Left ventricle myocardium inferior (tissue), 1 donor: Measurements from ENCODE around the gene MAP4K3. TPM values are rescaled to one million over a fixed set of nuclear protein-coding genes. Genes with fewer than 3 reads are reported as not detected.
A peak's percentile ranks its signal among the peaks of the same experiment; 100 is the strongest.

Experiments
- DNase-seq: peaks from one replicate; pipeline ENCODE4 v3.0.0-alpha.2; 2020
- H3K27ac ChIP-seq: fragments of 200-600 bp; replicated peaks from 2 replicates; pipeline ENCODE4 v1.8.0; 2021
- H3K27me3 ChIP-seq: fragments of 200-600 bp; 2 replicates; pipeline ENCODE4 v1.8.0; 2021; ENCODE audit warnings: low read depth
- H3K36me3 ChIP-seq: fragments of 200-600 bp; 2 replicates; pipeline ENCODE4 v1.8.0; 2021
- H3K4me1 ChIP-seq: fragments of 200-600 bp; 2 replicates; pipeline ENCODE4 v1.8.0; 2021
- H3K4me3 ChIP-seq: fragments of 200-600 bp; 2 replicates; pipeline ENCODE4 v1.8.0; 2021; ENCODE audit warnings: mild to moderate bottlenecking, moderate library complexity
- H3K9me3 ChIP-seq: fragments of 200-600 bp; replicated peaks from 2 replicates; pipeline ENCODE4 v1.8.0; 2021
- intact Hi-C: fragments of 100-400 bp; cut with micrococcal nuclease; formaldehyde crosslinking; loops from one replicate; pipeline ENCODE4 v1.11.0; 2022
- total RNA-seq: library from RNA; stranded (reverse); fragmentation: NEBNext Ultra II Directional; extraction: Animal tissue kit (Norgen Biotek cat#: 25700); gene quantifications from one replicate; pipeline ENCODE4 v1.2.1, GENCODE V29; 2021
- TF ChIP-seq, protein P1 (sequence below): fragments of 200-600 bp; IDR thresholded peaks from 2 replicates; pipeline ENCODE4 v1.8.0; 2021; ENCODE audit warnings: antibody characterized with exemption, mild to moderate bottlenecking, borderline replicate concordance
- donor health status: DM: no; HTN: yes; CAD: no; lungs with severe emphysema.

MAP4K3 gene
- total RNA-seq, 1 donor from 2014 or later = 37.1 TPM

DNA sequence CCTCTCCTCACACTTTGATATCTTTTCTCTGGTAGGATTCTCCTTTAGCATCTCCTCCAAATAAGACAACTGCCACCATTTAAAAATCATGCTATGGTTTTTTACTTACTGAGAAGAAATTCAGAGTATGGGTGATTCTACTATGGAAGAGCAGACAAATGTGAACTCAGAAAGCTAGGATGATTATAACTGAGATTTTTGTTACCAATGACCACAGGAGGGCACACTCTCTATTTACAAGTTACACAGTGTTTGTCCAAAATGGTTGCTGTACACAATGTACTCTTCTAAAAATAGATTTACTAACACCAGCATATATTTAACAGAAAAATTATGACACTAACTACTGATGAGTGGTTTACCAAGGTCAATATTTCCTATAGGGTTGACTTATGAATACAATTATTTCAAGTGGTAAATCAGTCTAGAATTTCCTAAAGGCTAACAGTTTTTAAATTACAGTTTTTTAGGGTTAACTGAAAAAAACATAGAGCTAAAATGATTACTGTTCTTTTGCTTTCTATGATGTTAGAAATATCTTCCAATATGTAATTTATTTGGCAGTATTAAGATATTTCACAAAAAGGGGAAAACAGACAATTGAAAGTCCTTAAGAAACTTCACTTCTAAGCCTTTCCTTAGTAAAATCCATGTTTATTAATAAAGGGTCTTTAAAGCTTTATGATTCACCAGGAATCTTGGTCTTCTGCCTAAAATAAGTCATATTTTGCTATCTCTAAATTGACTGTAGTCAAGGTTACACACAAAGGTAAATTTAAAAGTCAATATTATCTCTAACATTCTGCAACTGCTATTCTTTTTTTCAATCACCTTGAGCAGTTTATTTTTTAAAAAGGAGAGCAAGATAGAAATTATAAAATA, 57.2 kb downstream of the MAP4K3 start:
- Histone ChIP-seq H3K4me1 (peaks cover 66% of the 10 kb centered on the region), H3K27me3 (no peaks in the 10 kb centered on the region), H3K27ac (peak overlapping the region; percentile 83), H3K4me3 (peak overlapping the region; percentile 21), H3K9me3 (peaks cover 7% of the 10 kb centered on the region), H3K36me3 (peaks cover 11% of the 10 kb centered on the region)
- intact Hi-C loops = loop anchor here (5.0 to 10.0 kb wide), 4 partner anchors 57 to 315 kb away; partner anchors contain the start of gene MAP4K3
- TF ChIP-seq, protein P1, sequence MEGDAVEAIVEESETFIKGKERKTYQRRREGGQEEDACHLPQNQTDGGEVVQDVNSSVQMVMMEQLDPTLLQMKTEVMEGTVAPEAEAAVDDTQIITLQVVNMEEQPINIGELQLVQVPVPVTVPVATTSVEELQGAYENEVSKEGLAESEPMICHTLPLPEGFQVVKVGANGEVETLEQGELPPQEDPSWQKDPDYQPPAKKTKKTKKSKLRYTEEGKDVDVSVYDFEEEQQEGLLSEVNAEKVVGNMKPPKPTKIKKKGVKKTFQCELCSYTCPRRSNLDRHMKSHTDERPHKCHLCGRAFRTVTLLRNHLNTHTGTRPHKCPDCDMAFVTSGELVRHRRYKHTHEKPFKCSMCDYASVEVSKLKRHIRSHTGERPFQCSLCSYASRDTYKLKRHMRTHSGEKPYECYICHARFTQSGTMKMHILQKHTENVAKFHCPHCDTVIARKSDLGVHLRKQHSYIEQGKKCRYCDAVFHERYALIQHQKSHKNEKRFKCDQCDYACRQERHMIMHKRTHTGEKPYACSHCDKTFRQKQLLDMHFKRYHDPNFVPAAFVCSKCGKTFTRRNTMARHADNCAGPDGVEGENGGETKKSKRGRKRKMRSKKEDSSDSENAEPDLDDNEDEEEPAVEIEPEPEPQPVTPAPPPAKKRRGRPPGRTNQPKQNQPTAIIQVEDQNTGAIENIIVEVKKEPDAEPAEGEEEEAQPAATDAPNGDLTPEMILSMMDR = peak; percentile 75
- DNase-seq = no peak

DNA sequence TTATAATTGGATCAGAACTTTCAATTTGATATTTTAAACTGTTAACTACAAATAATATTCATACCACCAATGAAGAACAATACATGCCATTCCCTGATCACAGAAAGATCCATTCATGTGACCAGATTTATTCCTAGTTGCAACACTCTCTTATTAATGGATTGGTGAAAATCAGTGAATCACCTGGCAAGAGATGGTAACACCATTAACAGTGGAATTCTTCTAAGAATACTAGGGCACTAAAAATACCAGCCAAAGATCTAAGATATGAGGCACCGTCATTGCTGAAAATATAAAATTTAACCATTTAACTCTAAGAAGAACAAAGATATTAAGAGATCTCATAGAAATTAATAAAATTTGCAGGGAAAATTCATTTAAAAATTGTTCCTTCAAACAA, 58.1 kb downstream of the MAP4K3 start:
- Histone ChIP-seq H3K4me3 (peak overlapping the region; percentile 21), H3K27ac (peak overlapping the region; percentile 83), H3K9me3 (peaks cover 7% of the 10 kb centered on the region), H3K36me3 (peaks cover 11% of the 10 kb centered on the region), H3K4me1 (peaks cover 66% of the 10 kb centered on the region), H3K27me3 (no peaks in the 10 kb centered on the region)
- DNase-seq = no peak
- TF ChIP-seq, protein P1 = no peak
- intact Hi-C loops = loop anchor here (5.0 to 10.0 kb wide), 2 partner anchors 133 to 316 kb away; no protein-coding TSS in a partner anchor

DNA sequence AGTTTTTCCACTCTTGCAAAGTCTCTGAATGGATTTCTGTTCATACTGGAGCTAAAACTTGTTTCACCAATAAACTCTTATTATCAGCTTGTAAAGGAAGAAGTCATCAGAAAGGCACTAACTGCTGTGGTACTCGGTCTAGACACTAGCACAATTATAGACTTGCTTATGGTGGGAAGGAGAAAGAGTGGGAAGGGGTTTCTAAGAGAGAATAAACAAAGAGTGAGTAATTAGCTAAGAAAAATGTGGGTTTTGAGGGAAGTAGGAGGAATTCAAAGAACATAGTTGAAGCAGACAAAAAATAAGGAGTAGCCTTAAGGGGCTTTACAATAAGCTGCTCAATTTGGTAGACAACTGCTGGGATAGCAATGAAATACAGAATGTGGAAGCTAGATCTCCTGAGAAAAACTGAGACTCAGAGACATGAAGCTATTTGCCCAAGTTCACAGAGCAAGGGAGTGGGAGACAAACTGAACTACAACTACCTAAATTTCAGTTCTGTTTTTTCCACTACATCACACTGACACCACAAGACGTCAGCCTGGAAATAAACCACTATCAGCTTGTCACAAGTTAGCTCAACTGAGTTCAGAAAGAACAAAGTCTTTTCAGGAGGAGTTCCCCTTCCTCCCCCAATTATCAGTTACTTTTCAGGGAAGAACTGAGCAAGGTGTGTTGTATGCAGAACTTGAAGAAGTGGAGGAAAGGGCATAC, 59.7 kb downstream of the MAP4K3 start:
- peaks cover 18% of the 10 kb centered on the region for H3K9me3 ChIP-seq
- no peak overlapping the region for H3K4me3 ChIP-seq
- TF ChIP-seq, protein P1 = no peak
- no peaks in the 10 kb centered on the region for H3K27me3 ChIP-seq
- DNase-seq = no peak
- peaks cover 55% of the 10 kb centered on the region for H3K4me1 ChIP-seq
- intact Hi-C loops = loop anchor here (5.0 to 10.0 kb wide), 2 partner anchors 135 to 317 kb away; no protein-coding TSS in a partner anchor
- H3K27ac ChIP-seq = peak overlapping the region; percentile 83
- peaks cover 11% of the 10 kb centered on the region for H3K36me3 ChIP-seq

DNA sequence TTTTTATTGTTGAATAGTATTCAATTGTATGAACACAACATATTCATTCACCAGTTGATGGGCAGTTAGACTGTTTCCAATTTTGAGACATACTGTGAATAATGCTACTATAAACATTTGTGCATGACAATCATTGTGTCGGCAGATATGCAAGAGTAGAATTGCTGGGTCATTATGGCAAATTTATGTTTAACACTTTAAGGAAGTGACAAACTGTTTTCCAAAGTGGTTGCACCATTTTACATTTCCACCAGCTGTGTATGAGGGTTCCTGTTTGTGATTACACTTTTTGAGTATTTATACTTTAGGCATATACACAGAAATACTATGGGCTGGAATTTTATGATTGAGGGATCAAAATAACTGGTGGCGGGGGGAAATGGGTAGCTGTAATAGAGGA, 61.2 kb downstream of the MAP4K3 start:
- H3K27ac ChIP-seq = no peak overlapping the region
- DNase-seq = no peak
- H3K36me3 ChIP-seq = peaks cover 14% of the 10 kb centered on the region
- TF ChIP-seq, protein P1 = no peak
- intact Hi-C loops = loop anchor here (5.0 to 10.0 kb wide), 2 partner anchors 136 to 319 kb away; no protein-coding TSS in a partner anchor
- no peak overlapping the region for H3K4me3 ChIP-seq
- H3K27me3 ChIP-seq = no peaks in the 10 kb centered on the region
- H3K9me3 ChIP-seq = peaks cover 22% of the 10 kb centered on the region
- peaks cover 40% of the 10 kb centered on the region for H3K4me1 ChIP-seq

DNA sequence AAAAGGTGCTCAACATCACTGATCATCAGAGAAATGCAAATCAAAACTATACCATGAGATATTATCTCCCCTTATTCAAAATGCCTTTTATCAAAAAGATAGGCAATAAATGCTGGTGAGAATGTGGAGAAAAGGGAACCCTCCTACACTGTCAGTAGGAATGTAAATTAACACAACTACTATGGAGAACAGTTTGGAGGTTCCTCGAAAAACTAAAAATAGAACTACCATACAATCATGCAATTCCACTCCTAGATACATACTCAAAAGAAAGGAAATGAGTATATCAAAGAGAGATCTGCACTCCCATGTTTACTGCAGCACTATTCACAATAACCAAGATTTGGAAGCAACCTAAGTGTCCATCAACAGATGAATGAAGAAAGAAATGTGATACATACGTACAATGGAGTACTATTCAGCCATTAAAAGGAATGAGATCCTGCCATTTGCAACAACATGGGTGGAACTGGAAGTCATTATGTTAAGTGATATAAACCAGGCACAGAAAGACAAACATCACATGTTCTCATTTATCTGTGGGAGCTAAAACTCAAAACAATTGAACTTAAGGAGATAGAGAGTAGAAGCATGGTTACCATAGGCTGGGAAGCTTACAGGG, 63.8 kb downstream of the MAP4K3 start:
- Histone ChIP-seq H3K9me3 (peaks cover 22% of the 10 kb centered on the region), H3K27ac (no peak overlapping the region), H3K4me1 (peaks cover 27% of the 10 kb centered on the region), H3K4me3 (no peak overlapping the region), H3K27me3 (no peaks in the 10 kb centered on the region), H3K36me3 (peaks cover 14% of the 10 kb centered on the region)
- no peak for DNase-seq
- intact Hi-C loops = loop anchor here (10.0 kb wide), 1 partner anchor 322 kb away; no protein-coding TSS in a partner anchor
- TF ChIP-seq, protein P1 = no peak
